Mucosa of gallbladder (tissue), 1 donor: ENCODE measurements around the gene LIPC. TPM values are rescaled to one million over a fixed set of nuclear protein-coding genes. Genes with fewer than 3 reads are reported as not detected.
A peak's percentile ranks its signal among the peaks of the same experiment; 100 is the strongest.

Experiments used
- DNase-seq: peaks from one replicate; pipeline ENCODE4 v3.0.0-alpha.2; 2020; ENCODE audit warnings: low spot score
- total RNA-seq: library from RNA; stranded (reverse); gene quantifications from one replicate; pipeline ENCODE4 v1.2.1, GENCODE V29; 2021
- donor health status: DM: no; HTN: no; CAD: no.

The LIPC gene
- total RNA-seq, 1 donor from 2014 or later = 0.58 TPM

- DNase-seq = peak; percentile 46
These were observed 26.3 kb downstream of the LIPC start for GRCh38 chr15:58458076-58458475.

GRCh38 chr15:58459045-58459444 is 27.3 kb downstream of the LIPC start:
- no peak for DNase-seq

GRCh38 chr15:58459560-58459959 is 27.8 kb downstream of the LIPC start:
- DNase-seq = no peak

- no peak for DNase-seq
These were observed 28.5 kb downstream of the LIPC start for GRCh38 chr15:58460116-58460790.

GRCh38 chr15:58460872-58461271 is 29.1 kb downstream of the LIPC start:
- DNase-seq = no peak

GRCh38 chr15:58462547-58462946 is 30.8 kb downstream of the LIPC start:
- peak; percentile 48 for DNase-seq

GRCh38 chr15:58462973-58463663 is 31.3 kb downstream of the LIPC start:
- no peak for DNase-seq

GRCh38 chr15:58463815-58464650 is 32.2 kb downstream of the LIPC start:
- no peak for DNase-seq

GRCh38 chr15:58465070-58465469 is 33.3 kb downstream of the LIPC start:
- no peak for DNase-seq

GRCh38 chr15:58465866-58466517 is 34.2 kb downstream of the LIPC start:
- DNase-seq = no peak

GRCh38 chr15:58466566-58466965 is 34.8 kb downstream of the LIPC start:
- DNase-seq = no peak

- DNase-seq = no peak
These were observed 35.4 kb downstream of the LIPC start for GRCh38 chr15:58467121-58467721.

GRCh38 chr15:58467722-58468423 is 36.1 kb downstream of the LIPC start:
- DNase-seq = no peak

- DNase-seq = no peak
These were observed 37.9 kb downstream of the LIPC start for GRCh38 chr15:58469432-58470353.

- no peak for DNase-seq
These were observed 39.6 kb downstream of the LIPC start for GRCh38 chr15:58471348-58471747.

- no peak for DNase-seq
These were observed 40.4 kb downstream of the LIPC start for GRCh38 chr15:58472221-58472620.

- DNase-seq = no peak
These were observed 41.2 kb downstream of the LIPC start for GRCh38 chr15:58472821-58473581.

GRCh38 chr15:58473724-58474123 is 41.9 kb downstream of the LIPC start:
- no peak for DNase-seq

GRCh38 chr15:58474741-58475323 is 43.0 kb downstream of the LIPC start:
- no peak for DNase-seq
